ENCODE measurements around the gene C19orf44.
A peak's percentile ranks its signal among the peaks of the same experiment; 100 is the strongest.
"Not testable (repeated sequence)": the region's sequence is repeated elsewhere in the genome, so short reads cannot be mapped to it uniquely, and the experiment has no call there.

C19orf44 gene

GRCh38 chr19:16495982-16496612, at the start of gene C19orf44, which contains the start of gene CALR3:
Gene C19orf44, plus strand, starts transcription at chr19:16496394. Its CDS starts 4,399 bp downstream, at chr19:16500793.
Gene CALR3, minus strand, starts transcription at chr19:16496167. Its CDS starts 38 bp downstream, at chr19:16496129.
- DNase-seq (ENCODE audit: low read depth): peak; percentile 95

GRCh38 chr19:16446724-16447368, 49.3 kb upstream of the C19orf44 start:
- no peak for DNase-seq (ENCODE audit: low read depth)

- DNase-seq (ENCODE audit: low read depth): not testable (repeated sequence)
These were observed 47.3 kb upstream of the C19orf44 start for GRCh38 chr19:16448872-16449271.

GRCh38 chr19:16449330-16449961, 46.7 kb upstream of the C19orf44 start:
- no peak for DNase-seq (ENCODE audit: low read depth)

- DNase-seq (ENCODE audit: low read depth): no peak
These were observed 43.9 kb upstream of the C19orf44 start for GRCh38 chr19:16452325-16452724.

GRCh38 chr19:16454351-16454918, 41.8 kb upstream of the C19orf44 start:
- no peak for DNase-seq (ENCODE audit: low read depth)

- no peak for DNase-seq (ENCODE audit: low read depth)
These were observed 40.7 kb upstream of the C19orf44 start for GRCh38 chr19:16455489-16455888.

GRCh38 chr19:16456652-16457194, 39.5 kb upstream of the C19orf44 start:
- no peak for DNase-seq (ENCODE audit: low read depth)

GRCh38 chr19:16457195-16457953, 38.8 kb upstream of the C19orf44 start:
- no peak for DNase-seq (ENCODE audit: low read depth)

GRCh38 chr19:16457954-16458331, 38.3 kb upstream of the C19orf44 start:
- no peak for DNase-seq (ENCODE audit: low read depth)

GRCh38 chr19:16458391-16459341, 37.5 kb upstream of the C19orf44 start:
- no peak for DNase-seq (ENCODE audit: low read depth)

- no peak for DNase-seq (ENCODE audit: low read depth)
These were observed 36.5 kb upstream of the C19orf44 start for GRCh38 chr19:16459680-16460079.

GRCh38 chr19:16460454-16460853, 35.7 kb upstream of the C19orf44 start:
- DNase-seq (ENCODE audit: low read depth): no peak

- DNase-seq (ENCODE audit: low read depth): no peak
These were observed 34.6 kb upstream of the C19orf44 start for GRCh38 chr19:16461630-16462051.

- no peak for DNase-seq (ENCODE audit: low read depth)
These were observed 33.4 kb upstream of the C19orf44 start for GRCh38 chr19:16462757-16463250.

GRCh38 chr19:16463341-16463990, 32.7 kb upstream of the C19orf44 start:
- DNase-seq (ENCODE audit: low read depth): no peak

- no peak for DNase-seq (ENCODE audit: low read depth)
These were observed 32.1 kb upstream of the C19orf44 start for GRCh38 chr19:16463991-16464575.

- DNase-seq (ENCODE audit: low read depth): no peak
These were observed 31.0 kb upstream of the C19orf44 start for GRCh38 chr19:16465239-16465638.

- DNase-seq (ENCODE audit: low read depth): not testable (repeated sequence)
These were observed 29.3 kb upstream of the C19orf44 start for GRCh38 chr19:16466802-16467427.

All from stimulated activated CD8-positive, alpha-beta memory T cell treated with anti-CD3 and anti-CD28 coated beads, Interleukin-15, amount 100 ng/mL, for 1 hour (primary cell).